NCI-H1092 treated with DMSO at 0.1 percent for 48 hours (cell line): Measurements from ENCODE around the gene SPDYE2B.
"Not testable (repeated sequence)": the region's sequence is repeated elsewhere in the genome, so short reads cannot be mapped to it uniquely, and the experiment has no call there.

Experiments
- DNase-seq: peaks from one replicate; lab custom pipeline; 2025; lab: John Stamatoyannopoulos, UW

SPDYE2B gene, protein sequence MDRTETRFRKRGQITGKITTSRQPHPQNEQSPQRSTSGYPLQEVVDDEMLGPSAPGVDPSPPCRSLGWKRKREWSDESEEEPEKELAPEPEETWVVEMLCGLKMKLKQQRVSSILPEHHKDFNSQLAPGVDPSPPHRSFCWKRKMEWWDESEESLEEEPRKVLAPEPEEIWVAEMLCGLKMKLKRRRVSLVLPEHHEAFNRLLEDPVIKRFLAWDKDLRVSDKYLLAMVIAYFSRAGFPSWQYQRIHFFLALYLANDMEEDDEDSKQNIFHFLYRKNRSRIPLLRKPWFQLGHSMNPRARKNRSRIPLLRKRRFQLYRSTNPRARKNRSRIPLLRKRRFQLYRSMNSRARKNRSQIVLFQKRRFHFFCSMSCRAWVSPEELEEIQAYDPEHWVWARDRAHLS

DNA sequence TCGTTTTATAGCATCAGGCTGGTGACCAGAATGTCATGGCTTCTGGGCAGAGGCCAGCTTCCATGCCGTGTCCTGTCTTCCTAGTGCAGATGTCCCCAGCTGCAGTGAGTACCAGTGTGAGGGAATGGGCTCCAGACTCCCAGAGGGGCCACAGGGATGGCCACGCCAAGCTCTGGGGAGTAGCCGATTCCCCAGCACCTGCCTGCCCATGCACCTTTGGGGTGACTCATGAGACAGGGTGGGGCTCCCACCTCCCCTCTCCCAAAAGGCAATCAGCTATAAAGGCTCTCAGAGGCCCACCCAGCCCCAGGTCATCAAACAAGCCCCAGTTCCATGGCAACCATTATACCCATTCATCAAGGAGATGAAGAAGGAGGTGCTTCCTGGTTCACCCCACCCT lies at the start of gene SPDYE2B:
Gene SPDYE2B, plus strand, starts transcription at position 396 of the 400 bp plus-strand sequence. CDS start 2,030 bp downstream, outside the sequence.
- not testable (repeated sequence) for DNase-seq

DNA sequence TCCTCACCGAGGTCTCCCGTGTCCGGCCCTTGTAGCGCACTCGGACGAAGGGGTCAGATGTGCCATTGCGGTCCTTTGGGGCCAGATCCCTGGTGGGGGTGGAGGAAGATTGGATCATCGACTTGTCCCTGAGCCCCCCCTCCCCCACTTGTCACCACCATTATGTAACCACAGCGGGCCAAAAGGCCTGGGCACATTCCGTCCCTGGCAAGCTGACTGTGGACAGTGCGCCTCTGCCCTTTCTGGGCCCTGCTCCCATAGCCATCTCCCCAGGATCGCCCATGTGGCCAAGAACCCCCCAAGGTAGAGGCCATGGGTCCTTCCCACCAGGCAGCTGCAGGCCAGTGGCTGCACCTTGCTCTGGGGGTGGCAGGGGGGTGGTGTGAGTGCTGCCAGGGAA lies 47.8 kb upstream of the SPDYE2B start:
- not testable (repeated sequence) for DNase-seq

DNA sequence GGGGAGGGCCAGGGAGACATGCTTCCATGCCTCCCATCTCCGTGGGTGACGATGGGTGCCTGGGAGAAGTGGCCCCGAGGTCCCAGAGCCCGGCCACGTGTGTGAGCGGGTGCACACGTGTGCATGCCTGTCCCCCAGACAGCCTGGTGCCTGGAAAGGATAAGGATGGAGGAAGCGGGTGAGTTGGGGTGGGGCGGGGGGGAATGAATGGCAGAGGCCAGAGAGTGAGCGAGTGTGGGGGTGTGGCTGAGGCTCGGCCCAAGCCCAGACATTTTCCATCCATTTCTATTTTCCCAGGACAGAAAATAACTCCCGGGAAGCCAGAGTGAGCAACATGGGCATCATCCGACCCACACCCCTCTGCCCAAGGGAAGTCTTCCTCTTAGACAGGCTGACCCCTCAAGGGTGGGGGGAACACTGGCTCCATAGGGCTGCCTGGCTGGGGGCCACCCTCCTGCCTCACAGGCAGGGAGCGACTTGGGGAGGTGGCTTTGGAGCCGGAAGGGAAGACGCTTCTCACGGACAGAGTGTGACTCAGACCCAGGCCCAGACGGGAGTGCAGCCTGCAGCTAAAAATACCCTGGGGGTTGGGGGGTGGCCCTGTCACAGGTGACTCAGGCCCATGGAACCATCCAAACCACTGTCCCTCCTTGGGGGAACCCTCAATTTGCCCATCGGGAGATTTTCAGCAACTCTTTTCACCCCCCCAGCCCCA lies 45.5 kb upstream of the SPDYE2B start:
- not testable (repeated sequence) for DNase-seq

DNA sequence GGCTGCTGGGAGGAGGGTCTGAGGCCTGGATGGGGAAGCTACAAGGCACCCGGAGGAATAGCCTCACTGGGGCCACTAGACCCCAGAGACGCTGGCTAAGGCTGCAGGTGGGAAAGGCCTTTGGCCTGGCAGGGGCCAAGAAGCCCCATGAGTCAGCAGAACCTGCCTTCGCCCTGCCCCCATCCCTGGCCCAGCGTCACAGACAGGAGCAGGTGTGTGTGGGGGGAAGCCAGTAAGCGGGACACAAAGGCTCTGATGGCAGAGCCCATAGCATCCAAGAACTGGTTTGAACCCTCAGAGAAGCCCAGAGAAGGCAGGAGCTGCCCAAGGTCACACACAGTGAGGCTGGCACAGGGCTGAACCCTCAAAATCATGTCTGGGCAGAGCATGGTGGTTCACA lies 43.3 kb upstream of the SPDYE2B start:
- DNase-seq = not testable (repeated sequence)

DNA sequence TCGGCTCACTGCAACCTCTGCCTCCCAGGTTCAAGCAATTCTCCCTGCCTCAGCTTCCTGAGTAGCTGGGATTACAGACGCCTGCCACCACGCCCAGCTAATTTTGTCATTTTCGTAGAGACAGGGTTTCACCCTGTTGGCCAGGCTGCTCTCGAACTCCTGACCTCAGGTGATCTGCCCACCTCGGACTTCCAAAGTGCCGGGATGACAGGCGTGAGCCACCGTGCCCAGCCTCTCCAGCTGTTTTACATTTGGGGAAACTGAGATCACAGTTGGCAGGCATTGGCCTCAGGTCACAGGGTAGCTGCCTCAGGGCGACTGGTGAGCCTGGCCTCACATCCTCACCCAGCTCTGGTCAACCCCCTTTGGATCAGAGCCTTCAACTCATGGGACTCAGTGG lies 40.4 kb upstream of the SPDYE2B start:
- DNase-seq = not testable (repeated sequence)

DNA sequence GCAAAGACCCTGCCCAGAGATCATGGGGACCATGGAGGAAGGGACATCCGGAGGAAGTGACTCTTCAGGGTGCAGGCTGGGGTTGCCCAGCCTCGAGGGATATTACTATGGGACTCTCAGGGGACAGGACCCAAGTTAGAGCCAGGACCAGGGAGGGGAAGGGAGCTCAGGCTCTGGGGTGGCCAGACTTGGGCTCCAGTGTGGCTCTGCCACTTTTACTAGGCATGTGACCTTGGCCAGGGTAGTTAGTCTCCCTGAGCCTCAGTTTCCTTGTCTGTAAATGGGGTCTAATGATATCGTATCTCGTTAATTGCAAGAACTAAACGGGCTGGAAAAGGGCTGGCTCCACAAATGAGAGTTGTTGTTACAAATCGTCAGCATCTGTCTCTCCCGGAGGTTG lies 39.7 kb upstream of the SPDYE2B start:
- DNase-seq = not testable (repeated sequence)

DNA sequence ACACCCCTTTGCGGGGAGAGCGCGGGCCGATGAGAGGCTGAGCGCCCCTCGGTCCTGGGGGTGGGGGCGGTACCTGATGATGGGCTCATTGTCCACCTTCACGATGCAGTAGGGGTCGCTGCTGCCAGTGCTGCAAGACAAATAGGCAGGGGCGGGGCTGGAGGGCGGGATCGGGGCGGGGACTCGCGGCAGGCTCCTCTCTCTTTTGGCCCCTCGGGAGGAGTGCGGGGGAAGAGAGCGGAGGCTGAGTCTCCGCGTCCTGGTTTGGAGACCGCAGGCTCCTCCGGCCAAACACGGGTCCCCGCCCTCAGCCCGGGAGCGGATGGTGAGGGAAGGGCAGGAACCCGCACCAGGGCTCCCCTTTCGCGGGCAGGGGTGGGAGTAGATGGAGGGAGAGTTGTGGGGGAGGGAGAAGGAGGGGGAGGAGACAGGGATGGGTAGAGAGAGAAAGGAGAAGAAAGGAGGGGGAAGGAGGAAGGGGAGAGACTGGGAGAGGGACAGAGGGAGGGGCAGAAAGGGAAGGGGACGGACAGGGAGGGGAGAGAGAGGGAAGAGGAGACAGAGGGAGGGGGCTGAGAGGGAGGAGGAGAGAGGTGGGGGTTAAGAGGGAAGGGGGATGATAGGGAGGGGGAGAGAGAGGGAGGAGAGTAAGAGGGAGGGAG lies 39.0 kb upstream of the SPDYE2B start:
- DNase-seq = not testable (repeated sequence)

DNA sequence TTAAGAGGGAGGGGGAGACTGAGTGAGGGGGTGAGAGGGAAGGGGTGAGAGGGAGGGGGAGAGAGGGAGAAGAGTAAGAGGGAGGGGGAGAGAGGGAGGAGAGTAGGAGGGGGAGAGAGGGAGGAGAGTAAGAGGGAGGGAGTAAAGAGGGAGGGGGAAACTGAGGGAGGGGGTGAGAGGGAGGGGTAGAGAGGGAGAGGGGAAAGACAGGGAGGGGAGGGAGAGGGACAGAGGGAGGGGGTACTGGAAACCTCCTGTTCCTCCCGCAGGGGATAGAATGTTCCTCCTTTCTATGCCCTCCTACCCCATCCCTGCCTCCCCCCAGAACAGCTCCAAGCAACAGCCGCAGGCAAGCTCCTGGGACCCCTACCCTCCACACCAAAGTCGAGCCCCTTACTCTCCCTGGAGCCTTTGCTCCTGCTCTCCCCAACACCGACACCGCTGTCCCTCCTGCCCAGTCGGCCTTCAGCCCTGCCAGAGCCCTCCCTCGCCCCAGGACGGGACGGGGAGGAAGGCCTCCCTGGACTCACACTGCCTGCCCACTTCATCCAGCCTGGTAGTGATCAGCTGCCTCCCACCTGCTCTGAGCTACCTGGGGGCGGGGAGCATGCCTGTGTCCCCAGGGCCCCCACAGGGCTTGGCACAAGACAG lies 38.3 kb upstream of the SPDYE2B start:
- not testable (repeated sequence) for DNase-seq

DNA sequence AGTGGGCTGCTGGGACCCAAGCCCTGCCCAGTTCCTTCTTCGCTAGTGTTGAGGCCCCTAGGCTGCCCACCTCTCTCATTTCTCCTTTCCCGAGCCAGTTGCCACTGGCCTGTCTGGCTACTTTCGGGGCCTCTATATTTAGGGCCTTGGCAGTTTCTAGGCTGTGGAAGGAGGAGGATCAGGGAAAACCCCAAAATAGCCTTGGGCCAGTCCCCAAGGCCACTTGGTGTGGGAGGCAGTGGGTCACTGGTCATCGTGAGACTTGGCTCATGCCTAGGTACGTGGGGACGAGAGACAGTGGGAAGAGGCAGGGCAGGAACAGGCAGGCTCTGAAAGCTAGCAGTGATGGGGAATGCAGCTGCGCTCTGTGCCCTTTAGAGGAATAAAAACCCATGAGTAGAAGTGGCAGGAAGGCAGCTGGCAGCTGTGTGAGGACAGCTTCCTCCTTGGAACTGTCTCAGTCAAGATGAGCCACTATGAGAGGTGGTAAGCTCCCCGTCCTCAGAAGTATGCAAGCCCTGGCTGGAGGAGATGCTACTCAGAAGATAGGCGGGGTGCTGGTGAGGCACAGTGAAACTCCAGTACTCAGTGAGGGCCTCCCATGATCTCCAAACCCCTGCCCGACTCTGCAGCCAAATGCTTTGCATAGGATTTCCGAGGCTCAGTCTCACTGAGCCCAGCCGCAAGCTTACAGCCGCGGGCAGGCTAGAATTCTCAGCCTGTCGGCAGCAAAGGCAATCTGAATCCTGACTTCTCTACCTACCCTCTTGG lies 36.4 kb upstream of the SPDYE2B start:
- not testable (repeated sequence) for DNase-seq

DNA sequence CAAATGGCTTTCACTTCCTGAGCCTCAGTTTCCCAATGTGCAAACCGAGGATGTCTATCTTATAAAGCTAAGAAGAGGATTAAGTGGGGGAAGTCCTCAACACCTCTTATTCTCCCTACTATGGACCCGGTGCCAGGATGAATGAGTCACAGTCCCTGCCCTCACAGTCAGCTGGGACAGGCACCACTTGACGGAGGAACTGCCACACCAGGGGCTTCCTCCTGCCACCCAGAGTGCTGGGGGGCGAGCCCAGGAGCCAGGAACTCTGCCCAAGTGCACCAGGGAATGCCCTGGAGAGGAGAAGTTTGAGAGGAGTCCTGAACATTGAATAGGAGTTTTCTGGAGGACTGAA lies 35.8 kb upstream of the SPDYE2B start:
- not testable (repeated sequence) for DNase-seq

DNA sequence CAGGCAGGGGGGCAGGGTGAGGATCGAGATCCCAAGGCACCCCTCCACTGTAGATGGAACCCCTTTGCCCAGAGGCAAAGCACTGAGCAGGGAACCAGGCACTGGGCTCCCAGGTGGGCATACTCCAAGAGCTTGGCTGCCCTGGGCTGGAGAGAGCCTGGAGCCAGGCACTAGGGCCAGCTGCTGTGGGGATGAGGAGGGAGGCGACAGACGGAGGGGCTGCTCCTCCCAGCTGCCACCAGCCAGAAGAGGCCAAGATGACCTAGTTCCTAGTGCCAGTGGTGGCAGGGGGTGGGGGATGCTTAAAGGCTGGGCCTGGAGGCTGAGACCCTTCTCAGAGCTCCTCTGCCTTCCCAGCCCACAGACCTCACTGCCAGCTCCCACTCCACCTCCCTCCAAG lies 35.2 kb upstream of the SPDYE2B start:
- not testable (repeated sequence) for DNase-seq

DNA sequence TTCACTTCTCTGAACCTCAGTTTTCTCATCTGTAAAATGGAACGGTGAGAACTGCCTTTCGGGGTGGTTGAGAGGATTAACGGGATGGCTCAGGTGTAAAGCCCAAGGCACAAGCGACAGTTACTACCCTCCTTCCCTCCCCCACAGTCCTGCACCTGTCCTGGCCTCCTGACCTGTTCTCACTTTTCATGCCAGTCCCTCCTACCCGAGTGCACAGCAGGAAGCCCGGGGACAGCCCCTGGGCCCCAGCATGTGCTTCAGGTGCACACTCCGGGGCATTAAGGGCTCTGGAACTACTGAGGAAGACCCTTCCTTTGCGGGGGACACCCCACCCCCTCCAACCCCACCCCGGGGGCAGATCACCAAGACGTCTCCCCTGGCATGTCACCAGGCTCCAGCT lies 34.2 kb upstream of the SPDYE2B start:
- not testable (repeated sequence) for DNase-seq

DNA sequence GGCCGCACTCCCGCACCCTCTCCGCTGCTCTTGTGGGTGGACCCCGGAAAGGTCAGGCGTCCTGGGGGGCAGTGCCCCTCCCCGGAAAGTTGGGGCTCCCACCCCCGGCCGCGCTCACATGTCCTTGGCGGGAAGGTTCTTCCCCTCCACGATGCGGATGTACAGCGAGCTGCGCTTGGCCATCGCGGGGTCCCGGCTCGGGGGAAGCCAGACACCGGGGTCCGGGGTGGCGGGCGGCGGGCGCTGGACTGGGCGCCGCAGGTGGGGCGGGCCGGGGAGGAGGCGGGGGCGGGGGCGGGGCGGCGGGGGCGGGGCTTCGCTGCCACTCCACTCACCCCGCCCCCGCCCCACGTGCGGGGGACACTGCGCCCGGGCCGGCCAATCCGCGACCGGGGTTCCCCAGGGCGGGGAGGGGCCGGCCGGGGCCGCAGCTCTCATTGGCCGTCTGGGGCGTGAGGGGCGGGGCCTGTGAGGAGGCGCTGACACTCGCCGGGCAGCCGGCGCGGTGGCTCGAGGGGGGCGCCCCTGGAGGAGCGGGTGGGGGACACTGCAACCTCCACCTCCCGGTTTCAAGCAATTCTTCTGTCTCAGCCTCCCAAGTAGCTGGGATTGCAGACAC lies 33.5 kb upstream of the SPDYE2B start, which contains the start of gene RASA4:
Gene RASA4, minus strand, starts transcription at position 250 of the 619 bp plus-strand sequence. Its CDS starts 67 bp downstream, at position 183.
- DNase-seq = not testable (repeated sequence)

DNA sequence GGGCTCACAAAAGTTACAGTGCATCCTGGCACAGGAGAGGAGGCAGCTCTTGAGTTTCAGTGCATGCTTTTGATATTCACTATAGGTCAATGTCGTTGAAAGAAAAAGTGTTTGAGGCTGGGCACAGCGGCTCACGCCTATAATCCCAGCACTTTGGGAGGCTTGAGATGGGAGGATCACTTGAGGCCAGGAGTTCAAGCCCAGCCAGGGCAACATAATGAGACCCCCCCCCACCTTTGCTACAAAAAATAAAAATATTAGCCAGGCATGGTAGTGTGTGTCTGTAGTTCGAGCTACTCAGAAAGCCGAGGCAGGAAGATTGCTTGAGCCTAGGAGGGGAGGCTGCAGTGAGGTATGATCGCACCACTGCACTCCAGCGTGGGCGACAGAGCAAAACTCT lies 32.0 kb upstream of the SPDYE2B start:
- not testable (repeated sequence) for DNase-seq

DNA sequence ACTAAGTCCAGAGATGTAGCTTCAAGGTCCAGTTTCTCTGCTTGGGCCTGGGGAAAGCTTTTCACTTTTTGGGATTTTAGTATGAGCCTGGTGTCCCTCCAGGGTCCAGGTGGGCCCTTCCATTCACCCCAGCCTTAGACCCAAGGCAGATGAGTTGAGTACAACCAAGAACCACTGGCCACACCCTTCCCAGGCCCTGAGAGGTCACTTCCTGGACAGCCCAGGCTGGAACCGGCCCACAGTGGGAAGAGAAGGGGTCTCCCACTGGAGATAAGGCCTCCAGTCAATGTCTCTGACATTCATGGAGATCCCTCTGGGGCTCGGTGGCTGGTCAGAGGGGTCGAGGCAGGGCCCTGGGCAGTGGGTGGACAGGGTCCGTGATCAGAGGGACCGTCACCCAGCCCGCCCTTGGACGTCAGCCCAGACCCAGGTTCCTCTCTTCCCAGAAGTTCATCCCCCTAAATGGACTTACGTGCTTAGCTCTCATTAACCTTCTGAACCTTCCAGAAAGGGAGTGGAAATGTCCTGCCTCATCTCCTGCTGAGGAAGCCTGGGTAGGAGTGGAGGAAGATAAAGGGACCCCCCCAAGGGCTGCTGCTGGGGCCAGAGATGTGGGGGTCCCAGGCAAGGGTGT lies 22.7 kb upstream of the SPDYE2B start:
- not testable (repeated sequence) for DNase-seq

DNA sequence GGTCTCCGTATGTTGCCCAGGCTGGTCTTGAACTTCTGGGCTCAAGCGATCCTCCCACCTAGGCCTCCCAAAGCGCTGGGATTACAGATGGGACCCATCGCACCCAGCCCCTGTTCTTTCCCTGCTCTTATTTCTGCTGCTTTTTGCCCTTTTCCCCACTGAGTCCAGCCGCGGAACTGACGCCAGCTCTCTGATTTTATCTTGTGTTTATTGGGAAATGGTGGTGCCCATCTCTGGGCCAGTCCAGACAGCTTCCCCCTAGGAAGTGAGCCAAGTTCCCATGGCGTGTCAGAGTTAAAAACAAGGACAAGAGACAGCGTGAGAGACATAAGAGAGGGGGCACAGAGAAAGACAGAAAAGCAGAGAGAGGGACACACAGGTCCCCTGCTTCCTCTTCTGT lies 19.5 kb upstream of the SPDYE2B start:
- DNase-seq = not testable (repeated sequence)

DNA sequence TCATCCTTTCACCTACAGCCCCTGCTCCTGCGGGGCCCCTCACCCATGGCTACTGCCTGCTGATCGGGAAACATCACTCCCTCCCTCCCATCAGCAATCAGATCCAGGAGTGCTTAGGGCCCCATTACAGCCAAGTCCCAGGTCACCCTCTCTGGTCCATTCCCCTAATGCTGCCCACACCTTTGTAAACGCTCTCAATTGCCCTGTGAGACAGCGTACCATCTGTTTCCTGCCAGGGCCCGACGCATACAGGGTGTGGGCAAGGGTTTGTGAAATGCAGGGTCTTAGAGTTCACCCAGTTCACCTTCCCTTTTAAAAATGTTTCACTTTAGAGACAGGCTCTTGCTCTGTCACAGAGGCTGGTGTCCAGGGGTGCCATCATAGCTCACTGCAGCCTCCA lies 15.8 kb upstream of the SPDYE2B start:
- DNase-seq = not testable (repeated sequence)

DNA sequence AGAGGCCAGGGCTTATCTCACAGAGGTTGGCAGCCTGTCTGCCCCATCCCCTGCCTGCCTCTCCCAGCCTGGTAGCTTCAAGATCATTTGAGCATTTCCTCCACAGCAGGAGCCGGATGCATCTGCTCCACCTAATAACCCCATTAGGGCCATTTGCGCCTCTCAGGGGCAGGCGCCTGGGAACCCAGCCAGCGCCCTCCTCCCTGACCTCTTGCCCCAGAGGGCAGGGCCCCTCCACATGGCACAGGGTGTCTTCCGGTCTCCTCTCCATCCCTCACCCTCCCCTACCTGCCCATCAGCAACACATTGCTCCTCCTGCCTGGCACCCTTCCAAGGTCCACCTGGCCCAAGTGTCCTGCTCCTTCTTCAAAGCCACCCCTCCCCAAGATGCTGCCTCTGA lies 14.8 kb upstream of the SPDYE2B start:
- not testable (repeated sequence) for DNase-seq

DNA sequence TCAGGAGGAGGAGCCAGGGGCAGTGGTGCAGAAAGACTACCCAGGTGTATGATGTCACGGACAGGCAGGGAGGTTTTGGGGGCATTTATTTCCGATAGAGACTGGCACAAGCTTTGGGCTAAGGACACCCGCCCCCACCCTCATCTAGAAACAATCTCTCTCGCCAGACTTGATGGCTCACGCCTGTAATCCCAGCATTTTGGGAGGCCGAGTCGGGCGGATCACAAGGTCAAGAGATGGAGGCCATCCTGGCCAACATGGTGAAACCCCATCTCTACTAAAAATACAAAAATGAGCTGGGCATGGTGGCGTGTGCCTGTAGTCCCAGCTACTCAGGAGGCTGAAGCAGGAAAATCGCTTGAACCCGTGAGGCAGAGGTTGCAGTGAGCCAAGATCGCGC lies 13.2 kb upstream of the SPDYE2B start:
- not testable (repeated sequence) for DNase-seq

DNA sequence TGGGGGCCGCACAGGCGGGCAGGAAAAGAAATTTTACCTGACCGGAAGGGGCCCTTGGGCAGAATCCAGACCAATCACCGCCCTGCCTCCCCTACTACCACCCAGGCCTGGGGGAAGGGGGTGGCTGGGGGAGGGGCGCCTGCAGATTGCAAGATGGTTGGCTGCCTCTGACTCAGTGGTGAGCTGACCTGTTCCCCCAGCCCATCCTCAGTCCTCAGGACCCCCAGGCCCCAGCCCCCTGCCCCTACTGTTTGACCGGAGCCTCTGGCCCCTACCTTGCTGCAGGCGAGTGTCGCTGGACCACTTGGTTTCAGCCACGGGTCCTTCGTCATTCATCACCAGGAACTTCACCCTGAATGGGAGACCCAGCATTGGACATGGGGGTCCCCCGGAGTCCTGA lies 11.3 kb upstream of the SPDYE2B start:
- not testable (repeated sequence) for DNase-seq
